HCT116 (cell line): ENCODE measurements around the gene PAX6. TPM values are rescaled to one million over a fixed set of nuclear protein-coding genes. Genes with fewer than 3 reads are reported as not detected.

Experiments
- ATAC-seq: fragments of 200-7000 bp; cut with Tn5 transposase; 2 replicates; pipeline ENCODE4 v1.9.1; 2020; ENCODE audit warnings: mild to moderate bottlenecking, moderate library complexity
- BruUV-seq: library from RNA; stranded (reverse); fragments of 400-500 nt; replicated peaks from 2 replicates; lab custom pipeline; 2021; lab: Mats Ljungman, UMichigan
- CTCF ChIA-PET: fragments of 300-600 bp; sonication (Branson Sonifier 250); formaldehyde crosslinking; loops from one replicate; lab custom pipeline; 2021; ENCODE audit warnings: antibody characterized with exemption; lab: Charles Lee
- POLR2A ChIA-PET: fragments of 300-600, 350-600 bp; sonication (Branson Sonifier 250); formaldehyde crosslinking; loops from one replicate; lab custom pipeline; 2021; ENCODE audit warnings: antibody characterized with exemption; lab: Charles Lee
- RAD21 ChIA-PET, 2 experiments: fragments of 300-600 bp; sonication (Branson Sonifier 250); formaldehyde crosslinking; loops; one replicate each; lab custom pipeline; 2023; ENCODE audit warnings: low total read pairs in 2 of 2; ENCODE audit not compliant: uncharacterized antibody in 2 of 2, unreplicated experiment in 2 of 2, low non-redundant PET in 1 of 2; lab: Charles Lee
- DNase-seq: peaks from one replicate; pipeline ENCODE4 v3.0.0-alpha.2; 2010; ENCODE audit warnings: low read depth, low spot score
- H2AFZ ChIP-seq: fragments of 200-600 bp; shearing (Covaris generic), sonication (generic); 2 replicates; pipeline ENCODE4 v1.6.1; 2017; ENCODE audit warnings: low read depth, mixed run types, mixed read lengths, antibody characterized with exemption, low read length; ENCODE audit not compliant: poor library complexity, severe bottlenecking
- H3K27ac ChIP-seq: 2 replicates; pipeline ENCODE4 v1.5.1; 2012; ENCODE audit warnings: low read depth, low read length
- H3K27me3 ChIP-seq: fragments of 200-600 bp; sonication (generic); 2 replicates; pipeline ENCODE4 v1.6.1; 2016; ENCODE audit warnings: mixed run types, low read length, mixed read lengths; ENCODE audit not compliant: insufficient read depth
- H3K36me3 ChIP-seq, 2 experiments: fragments of 200-500 bp in 1 of 2; fragments of 200-600 bp in 1 of 2; sonication (Bioruptor generic) in 1 of 2; sonication (generic) in 1 of 2; 2 replicates each; pipeline versions ENCODE4 v1.5.1 to v1.6.1; 2014 to 2016; ENCODE audit warnings: low read length in 2 of 2, inconsistent platforms in 1 of 2, mixed read lengths in 1 of 2, mixed run types in 1 of 2; ENCODE audit not compliant: insufficient read depth in 2 of 2, control insufficient read depth in 1 of 2
- H3K4me1 ChIP-seq, 2 experiments: fragments of 200-600 bp in 1 of 2; sonication (generic) in 1 of 2; 2 replicates each; pipeline versions ENCODE4 v1.5.1 to v1.6.1; 2012 to 2017; ENCODE audit warnings: low read length in 2 of 2, inconsistent platforms in 1 of 2, mild to moderate bottlenecking in 1 of 2, mixed read lengths in 1 of 2, mixed run types in 1 of 2, moderate library complexity in 1 of 2; ENCODE audit not compliant: insufficient read depth in 2 of 2, control insufficient read depth in 1 of 2
- H3K4me2 ChIP-seq: fragments of 200-600 bp; sonication (generic); 2 replicates; pipeline ENCODE4 v1.6.1; 2017; ENCODE audit warnings: mixed run types, low read length, mixed read lengths
- H3K4me3 ChIP-seq, 2 experiments: fragments of 200-600 bp in 1 of 2; sonication (generic) in 1 of 2; replicated peaks in 1 of 2; 2 replicates each; pipeline ENCODE4 v1.5.1; 2011 to 2016; ENCODE audit warnings: low read length in 2 of 2, control low read depth in 1 of 2, low read depth in 1 of 2, mild to moderate bottlenecking in 1 of 2, mixed read lengths in 1 of 2, mixed run types in 1 of 2
- H3K79me2 ChIP-seq: fragments of 200-600 bp; sonication (generic); 2 replicates; pipeline ENCODE4 v1.6.1; 2017; ENCODE audit warnings: mild to moderate bottlenecking, mixed run types, low read length, moderate library complexity, mixed read lengths; ENCODE audit not compliant: insufficient read depth
- H3K9ac ChIP-seq: fragments of 200-600 bp; sonication (generic); 2 replicates; pipeline ENCODE4 v1.6.1; 2016; ENCODE audit warnings: low read length, mixed read lengths
- H3K9me2 ChIP-seq: fragments of 200-600 bp; sonication (generic), shearing (Covaris generic); 2 replicates; pipeline ENCODE4 v1.6.1; 2017; ENCODE audit warnings: mixed run types, mild to moderate bottlenecking, moderate library complexity; ENCODE audit not compliant: insufficient read depth
- H3K9me3 ChIP-seq, 2 experiments: fragments of 200-500 bp in 1 of 2; fragments of 200-600 bp in 1 of 2; sonication (Bioruptor generic) in 1 of 2; sonication (generic) in 1 of 2; 2 replicates each; pipeline ENCODE4 v1.6.1; 2014 to 2017; ENCODE audit warnings: low read length in 2 of 2, mixed read lengths in 2 of 2, inconsistent platforms in 1 of 2, low read depth in 1 of 2, mild to moderate bottlenecking in 1 of 2, mixed run types in 1 of 2, moderate library complexity in 1 of 2; ENCODE audit not compliant: control insufficient read depth in 1 of 2, insufficient read depth in 1 of 2
- H4K20me1 ChIP-seq: fragments of 200-600 bp; sonication (generic), shearing (Covaris generic); 2 replicates; pipeline ENCODE4 v1.6.1; 2017; ENCODE audit warnings: mixed run types, mild to moderate bottlenecking, moderate library complexity; ENCODE audit not compliant: insufficient read depth
- ATF3 ChIP-seq: IDR thresholded peaks from 2 replicates; pipeline ENCODE4 v1.6.1; 2012
- CEBPB ChIP-seq: IDR thresholded peaks from 2 replicates; pipeline ENCODE4 v1.6.1; 2012; ENCODE audit warnings: low read depth
- EGR1 ChIP-seq: IDR thresholded peaks from 2 replicates; pipeline ENCODE4 v1.6.1; 2012; ENCODE audit warnings: low read depth
- EZH2 ChIP-seq: fragments of 200-600 bp; sonication (generic); IDR thresholded peaks from 2 replicates; pipeline ENCODE4 v1.6.1; 2017; ENCODE audit warnings: antibody characterized with exemption, mixed run types
- ZBTB33 ChIP-seq: IDR thresholded peaks from 2 replicates; pipeline ENCODE4 v1.6.1; 2011; ENCODE audit warnings: mild to moderate bottlenecking, low read length, moderate library complexity; ENCODE audit not compliant: insufficient replicate concordance; ENCODE audit errors: extremely low read depth
- intact Hi-C: fragments of 100-400 bp; cut with micrococcal nuclease; formaldehyde crosslinking; loops from 2 replicates; pipeline ENCODE4 v1.10.0; 2022
- total RNA-seq: library from RNA; stranded (reverse); gene quantifications from one replicate; pipeline ENCODE4 v1.2.1, GENCODE V29; 2021; ENCODE audit not compliant: unreplicated experiment

PAX6 gene
- total RNA-seq, 1 experiment from 2014 or later: 5.3 TPM

- Histone ChIP-seq H3K4me3 (no peak overlapping the region), H3K4me2 (no peak overlapping the region), H3K27me3 (no peaks in the 10 kb centered on the region), H2AFZ (no peak overlapping the region), H3K9me3 (no peaks in the 10 kb centered on the region), H3K9ac (no peak overlapping the region), H3K36me3 (no peaks in the 10 kb centered on the region; a peak in 1 of 4 replicates), H4K20me1 (no peaks in the 10 kb centered on the region), H3K27ac (no peak overlapping the region), H3K9me2 (no peaks in the 10 kb centered on the region), H3K79me2 (no peaks in the 10 kb centered on the region), H3K4me1 (no peaks in the 10 kb centered on the region)
- ATAC-seq (no peak), DNase-seq (no peak)
- BruUV-seq: no TSS peak
- ChIA-PET CTCF (no interaction called here), POLR2A (no interaction called here), RAD21 (interaction anchor here in 1 of 2 experiments (0.6 kb wide), 1 partner anchor 163 kb away, joined by 3 read pairs; no protein-coding TSS in a partner anchor)
- TF ChIP-seq EZH2: no peak
- no peak for TF ChIP-seq ZBTB33
- no peak for TF ChIP-seq ATF3
- no peak for TF ChIP-seq EGR1
- TF ChIP-seq CEBPB: no peak
- intact Hi-C loops: no loop called here
Observed at GRCh38 chr11:31800398-31801265, 10.5 kb downstream of the PAX6 start.
